ENCODE results near the gene GLE1.

The GLE1 gene

GRCh38 chr9:128504485-128505413, at the start of gene GLE1:
TSS of gene GLE1 (plus strand) at chr9:128504719. CDS start at chr9:128504806, 87 bp downstream.
- DNase-seq: peak in 55 of 56 donors; percentile 51 to 98 (median 91)

- DNase-seq: no peak
Measured at GRCh38 chr9:128454991-128455390, 49.5 kb upstream of the GLE1 start.

- peak; percentile 77 to 99 (median 96) for DNase-seq
Measured at GRCh38 chr9:128455849-128456612, 48.5 kb upstream of the GLE1 start, which contains the start of gene ODF2. TSS of gene ODF2 (plus strand) at chr9:128456006. CDS start at chr9:128456092, 86 bp downstream.

- DNase-seq: peak in 51 of 56 donors; percentile 1 to 81 (median 42)
Measured at GRCh38 chr9:128456613-128457061, 47.9 kb upstream of the GLE1 start.

GRCh38 chr9:128457207-128457606, 47.3 kb upstream of the GLE1 start:
- DNase-seq: no peak

GRCh38 chr9:128459011-128459410, 45.5 kb upstream of the GLE1 start:
- DNase-seq: no peak

GRCh38 chr9:128469070-128469469, 35.4 kb upstream of the GLE1 start:
- no peak for DNase-seq

GRCh38 chr9:128470560-128470959, 34.0 kb upstream of the GLE1 start:
- DNase-seq: peak in 5 of 56 donors; percentile 1 to 17 (median 2)

- DNase-seq: no peak
Measured at GRCh38 chr9:128473104-128473503, 31.4 kb upstream of the GLE1 start.

- DNase-seq: no peak
Measured at GRCh38 chr9:128475867-128476266, 28.7 kb upstream of the GLE1 start.

GRCh38 chr9:128479262-128479661, 25.3 kb upstream of the GLE1 start:
- no peak for DNase-seq

- no peak for DNase-seq
Measured at GRCh38 chr9:128481561-128481960, 23.0 kb upstream of the GLE1 start.

GRCh38 chr9:128482186-128482585, 22.3 kb upstream of the GLE1 start:
- no peak for DNase-seq

- DNase-seq: no peak
Measured at GRCh38 chr9:128484686-128485413, 19.7 kb upstream of the GLE1 start.

- no peak for DNase-seq
Measured at GRCh38 chr9:128485414-128485855, 19.1 kb upstream of the GLE1 start.

GRCh38 chr9:128486201-128486600, 18.3 kb upstream of the GLE1 start:
- DNase-seq: no peak

- no peak for DNase-seq
Measured at GRCh38 chr9:128493424-128493823, 11.1 kb upstream of the GLE1 start.

GRCh38 chr9:128494108-128494745, 10.3 kb upstream of the GLE1 start:
- DNase-seq: peak in 6 of 56 donors; percentile 1 to 22 (median 8)

GRCh38 chr9:128494746-128495129, 9.8 kb upstream of the GLE1 start:
- DNase-seq: no peak

- no peak for DNase-seq
Measured at GRCh38 chr9:128495296-128495695, 9.2 kb upstream of the GLE1 start.

Measured in nucleus accumbens (tissue), 56 donors.